Neural progenitor cell (in vitro differentiated cells): ENCODE data around the gene CHADL. TPM values are rescaled to one million over a fixed set of nuclear protein-coding genes. Genes with fewer than 3 reads are reported as not detected.

Experiments used
- DNase-seq: peaks from one replicate; pipeline ENCODE4 v3.0.0-alpha.2; 2016; ENCODE audit warnings: low spot score
- H2AFZ ChIP-seq: fragments of 200-600 bp; sonication (generic); replicated peaks from 2 replicates; pipeline ENCODE4 v1.6.1; 2016; ENCODE audit warnings: antibody characterized with exemption
- H3F3A ChIP-seq: fragments of 200-600 bp; sonication (generic); 2 replicates; pipeline ENCODE4 v1.6.1; 2016; ENCODE audit warnings: antibody characterized with exemption, low read depth
- H3K27ac ChIP-seq: fragments of 200-600 bp; sonication (generic); 2 replicates; pipeline ENCODE4 v1.5.1; 2016; ENCODE audit warnings: mild to moderate bottlenecking
- H3K27me3 ChIP-seq: fragments of 200-600 bp; sonication (generic); 2 replicates; pipeline ENCODE4 v1.6.1; 2016; ENCODE audit warnings: mild to moderate bottlenecking, moderate library complexity
- H3K36me3 ChIP-seq: fragments of 200-600 bp; sonication (generic); 2 replicates; pipeline ENCODE4 v1.5.1; 2016
- H3K4me1 ChIP-seq: fragments of 200-600 bp; sonication (generic); 2 replicates; pipeline ENCODE4 v1.6.1; 2016; ENCODE audit warnings: mixed run types
- H3K4me2 ChIP-seq: fragments of 200-600 bp; sonication (generic); 2 replicates; pipeline ENCODE4 v1.6.1; 2016
- H3K4me3 ChIP-seq: fragments of 200-600 bp; sonication (generic); 2 replicates; pipeline ENCODE4 v1.5.1; 2016
- H3K79me2 ChIP-seq: fragments of 200-600 bp; sonication (generic); 2 replicates; pipeline ENCODE4 v1.6.1; 2016; ENCODE audit warnings: low read depth
- H3K9ac ChIP-seq: fragments of 200-600 bp; sonication (generic); 2 replicates; pipeline ENCODE4 v1.6.1; 2016
- H3K9me3 ChIP-seq: fragments of 200-600 bp; sonication (generic); 2 replicates; pipeline ENCODE4 v1.5.1; 2016; ENCODE audit warnings: low read depth
- H4K20me1 ChIP-seq: fragments of 200-600 bp; sonication (generic); 2 replicates; pipeline ENCODE4 v1.6.1; 2016; ENCODE audit warnings: low read depth
- H3K27ac Mint-ChIP-seq: 3 replicates; pipeline ENCODE4 v1.8.0; 2021; ENCODE audit warnings: mixed read lengths
- H3K27me3 Mint-ChIP-seq: 2 replicates; pipeline ENCODE4 v1.8.0; 2022; ENCODE audit warnings: low read depth, mild to moderate bottlenecking, inconsistent platforms, moderate library complexity, mixed read lengths; ENCODE audit not compliant: insufficient read depth
- H3K36me3 Mint-ChIP-seq: 3 replicates; pipeline ENCODE4 v1.8.0; 2021; ENCODE audit warnings: mixed read lengths
- H3K4me1 Mint-ChIP-seq: 3 replicates; pipeline ENCODE4 v1.8.0; 2021; ENCODE audit warnings: mixed read lengths
- H3K4me3 Mint-ChIP-seq: 3 replicates; pipeline ENCODE4 v1.8.0; 2021; ENCODE audit warnings: mild to moderate bottlenecking, moderate library complexity, mixed read lengths
- H3K9me3 Mint-ChIP-seq: 3 replicates; pipeline ENCODE4 v1.8.0; 2020; ENCODE audit warnings: mixed read lengths
- CTCF ChIP-seq: fragments of 200-600 bp; sonication (generic); IDR thresholded peaks from 2 replicates; pipeline ENCODE4 v1.5.1; 2017; ENCODE audit warnings: antibody characterized with exemption, mild to moderate bottlenecking
- EZH2 ChIP-seq: fragments of 200-600 bp; sonication (generic); IDR thresholded peaks from 2 replicates; pipeline ENCODE4 v1.6.1; 2017; ENCODE audit warnings: antibody characterized with exemption, mild to moderate bottlenecking, moderate library complexity
- EZH2phosphoT487 ChIP-seq: fragments of 200-600 bp; sonication (generic); IDR thresholded peaks from 2 replicates; pipeline ENCODE4 v1.6.1; 2017; ENCODE audit warnings: antibody characterized with exemption
- total RNA-seq: library from RNA; depleted of rRNA; stranded (reverse); fragments of >200 nt; gene quantifications from 2 replicates; pipeline ENCODE4 v1.2.3, GENCODE V29; 2015; ENCODE audit warnings: low replicate concordance

The CHADL gene
- total RNA-seq, 1 donor from 2014 or later, result not detected

GRCh38 chr22:41204992-41205900 is 35.5 kb downstream of the CHADL start, which contains the start of gene L3MBTL2:
Gene L3MBTL2 (plus strand): TSS chr22:41205312. CDS start chr22:41205363, 51 bp downstream.
- peaks cover 4% of the 10 kb centered on the region for H3K4me1 ChIP-seq
- peak within 1 kb of the TSS; percentile 90 for H2AFZ ChIP-seq
- H3K9ac ChIP-seq, result peak within 1 kb of the TSS; percentile 81
- peaks cover 35% of the 10 kb centered on the region for H3K27me3 ChIP-seq
- TF ChIP-seq EZH2phosphoT487 (no peak), CTCF (no peak), EZH2 (no peak)
- peak within 1 kb of the TSS; percentile 14 for H3K27ac ChIP-seq
- H3K4me1 Mint-ChIP-seq, result peaks cover 15% of the 10 kb centered on the region
- peak within 1 kb of the TSS; percentile 83 for H3K4me2 ChIP-seq
- DNase-seq, result peak; percentile 99
- H3K9me3 Mint-ChIP-seq, result no peaks in the 10 kb centered on the region
- H3K79me2 ChIP-seq, result peaks cover 28% of the 10 kb centered on the region
- H3F3A ChIP-seq, result peaks cover 6% of the 10 kb centered on the region
- H3K9me3 ChIP-seq, result no peaks in the 10 kb centered on the region
- H4K20me1 ChIP-seq, result no peaks in the 10 kb centered on the region
- H3K4me3 Mint-ChIP-seq, result peak within 1 kb of the TSS; percentile 98
- H3K36me3 ChIP-seq, result no peaks in the 10 kb centered on the region
- H3K4me3 ChIP-seq, result peak within 1 kb of the TSS; percentile 72
- peak within 1 kb of the TSS; percentile 97 for H3K27ac Mint-ChIP-seq
- peaks cover 12% of the 10 kb centered on the region for H3K27me3 Mint-ChIP-seq
- peaks cover 4% of the 10 kb centered on the region for H3K36me3 Mint-ChIP-seq

GRCh38 chr22:41204066-41204465 is 36.7 kb downstream of the CHADL start:
- Histone ChIP-seq H3K9ac (no peak overlapping the region), H3K4me1 (peaks cover 4% of the 10 kb centered on the region), H4K20me1 (no peaks in the 10 kb centered on the region), H3K9me3 (no peaks in the 10 kb centered on the region), H3K36me3 (no peaks in the 10 kb centered on the region), H3K27ac (no peak overlapping the region), H3F3A (peaks cover 6% of the 10 kb centered on the region), H3K4me2 (no peak overlapping the region), H3K4me3 (no peak overlapping the region), H3K27me3 (peaks cover 46% of the 10 kb centered on the region), H2AFZ (no peak overlapping the region), H3K79me2 (peaks cover 28% of the 10 kb centered on the region)
- Mint-ChIP-seq H3K4me1 (peaks cover 15% of the 10 kb centered on the region), H3K27me3 (peaks cover 17% of the 10 kb centered on the region), H3K36me3 (no peaks in the 10 kb centered on the region), H3K4me3 (peak overlapping the region; percentile 68), H3K9me3 (no peaks in the 10 kb centered on the region), H3K27ac (no peak overlapping the region)
- DNase-seq, result no peak
- TF ChIP-seq EZH2, result no peak
- no peak for TF ChIP-seq EZH2phosphoT487
- TF ChIP-seq CTCF, result no peak

- Histone ChIP-seq H3K36me3 (no peaks in the 10 kb centered on the region), H4K20me1 (no peaks in the 10 kb centered on the region), H3K27ac (no peak overlapping the region), H3K4me2 (no peak overlapping the region), H3K9me3 (no peaks in the 10 kb centered on the region), H3K79me2 (peaks cover 26% of the 10 kb centered on the region), H3K4me3 (no peak overlapping the region), H2AFZ (no peak overlapping the region), H3K9ac (no peak overlapping the region), H3K27me3 (peaks cover 56% of the 10 kb centered on the region), H3K4me1 (peaks cover 4% of the 10 kb centered on the region), H3F3A (peaks cover 14% of the 10 kb centered on the region)
- no peak for TF ChIP-seq CTCF
- TF ChIP-seq EZH2, result no peak
- TF ChIP-seq EZH2phosphoT487, result no peak
- peak overlapping the region; percentile 58 for H3K27ac Mint-ChIP-seq
- no peak for DNase-seq
- peaks cover 22% of the 10 kb centered on the region for H3K27me3 Mint-ChIP-seq
- H3K9me3 Mint-ChIP-seq, result no peaks in the 10 kb centered on the region
- H3K36me3 Mint-ChIP-seq, result no peaks in the 10 kb centered on the region
- peaks cover 19% of the 10 kb centered on the region for H3K4me1 Mint-ChIP-seq
- H3K4me3 Mint-ChIP-seq, result no peak overlapping the region
Observed at GRCh38 chr22:41203118-41203517, 37.6 kb downstream of the CHADL start.
